ENCODE results near the gene SCAMP4. TPM values are rescaled to one million over a fixed set of nuclear protein-coding genes. Genes with fewer than 3 reads are reported as not detected.

SCAMP4 gene
- total RNA-seq, 2 donors from 2014 or later, result 56.3 to 76.5 TPM

DNA sequence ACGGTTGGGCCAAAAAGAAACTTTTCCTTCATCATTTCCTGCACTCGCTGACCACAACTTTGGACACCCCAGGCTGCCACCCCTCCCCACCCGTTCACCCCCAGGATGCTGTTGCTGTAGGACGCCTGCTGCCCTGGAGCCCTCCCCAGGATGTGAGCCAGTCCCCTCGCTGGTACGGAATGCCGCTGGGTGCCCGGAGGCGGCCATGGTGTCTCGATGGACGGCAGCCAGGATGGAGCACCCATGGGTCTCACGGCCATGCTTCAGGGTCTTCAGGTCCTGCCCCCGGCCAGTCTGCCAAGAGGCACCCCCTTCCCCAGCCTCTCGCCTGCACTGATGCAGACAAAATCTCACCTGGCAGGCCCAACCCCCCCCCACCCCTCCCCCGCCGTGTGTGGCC, 20.3 kb downstream of the SCAMP4 start:
- DNase-seq, result no peak
- intact Hi-C loops (cut with DNase I, micrococcal nuclease), result loop anchor here in 1 of 2 donors (10.0 kb wide), 1 partner anchor 709 kb away; no protein-coding TSS in a partner anchor
- ATAC-seq, result no peak

GRCh38 chr19:1929021-1929742, 24.0 kb downstream of the SCAMP4 start:
- intact Hi-C loops (cut with DNase I, micrococcal nuclease), result loop anchor here in 1 of 2 donors (10.0 kb wide), 1 partner anchor 706 kb away; no protein-coding TSS in a partner anchor
- DNase-seq, result peak; percentile 74 to 88

DNA sequence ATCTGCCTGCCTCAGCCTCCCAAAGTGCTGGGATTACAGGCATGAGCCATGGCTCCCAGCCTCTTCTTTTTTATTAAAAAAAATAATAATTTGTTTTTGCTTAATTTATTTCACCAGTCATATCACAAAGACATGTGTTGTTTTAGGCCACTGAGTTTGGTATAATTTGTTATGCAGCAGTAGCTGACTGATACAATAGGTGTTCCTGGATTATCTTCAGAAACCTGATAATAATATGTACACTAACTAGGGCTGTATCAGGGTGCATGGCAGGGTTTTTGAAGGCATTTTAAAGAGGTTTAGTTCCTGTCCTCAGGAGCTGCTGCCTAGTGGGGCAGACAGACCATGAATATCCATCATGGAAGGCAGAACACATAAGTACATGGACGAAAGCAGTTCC, 26.2 kb downstream of the SCAMP4 start:
- intact Hi-C loops (cut with DNase I, micrococcal nuclease), result loop anchor here in 1 of 2 donors (10.0 kb wide), 1 partner anchor 153 kb away; no protein-coding TSS in a partner anchor
- ATAC-seq, result no peak

More at GRCh38 chr19:1929021-1929742, 24.0 kb downstream of the SCAMP4 start:
- ATAC-seq, result peak; percentile 90

GRCh38 chr19:1932395-1932794, 27.2 kb downstream of the SCAMP4 start:
- intact Hi-C loops (cut with DNase I, micrococcal nuclease), result loop anchor here in 1 of 2 donors (10.0 kb wide), 1 partner anchor 152 kb away; no protein-coding TSS in a partner anchor
- no peak for DNase-seq
- ATAC-seq, result no peak

More for the DNA sequence above, 26.2 kb downstream of the SCAMP4 start:
- no peak for DNase-seq

GRCh38 chr19:1933244-1933643, 28.0 kb downstream of the SCAMP4 start:
- no peak for DNase-seq
- intact Hi-C loops (cut with DNase I, micrococcal nuclease), result loop anchor here in 1 of 2 donors (10.0 kb wide), 1 partner anchor 152 kb away; no protein-coding TSS in a partner anchor
- no peak for ATAC-seq

GRCh38 chr19:1933942-1934341, 28.7 kb downstream of the SCAMP4 start:
- intact Hi-C loops (cut with DNase I, micrococcal nuclease), result loop anchor here in 1 of 2 donors (10.0 kb wide), 1 partner anchor 151 kb away; no protein-coding TSS in a partner anchor
- ATAC-seq (no peak), DNase-seq (no peak)

GRCh38 chr19:1935484-1936208, 30.4 kb downstream of the SCAMP4 start:
- DNase-seq (no peak), ATAC-seq (peak; percentile 24)
- intact Hi-C loops (cut with DNase I, micrococcal nuclease), result loop anchor here in 1 of 2 donors (10.0 kb wide), 1 partner anchor 149 kb away; no protein-coding TSS in a partner anchor

- intact Hi-C loops (cut with DNase I, micrococcal nuclease), result loop anchor here in 1 of 2 donors (10.0 kb wide), 1 partner anchor 148 kb away; no protein-coding TSS in a partner anchor
- DNase-seq (no peak), ATAC-seq (no peak)
These were observed 31.2 kb downstream of the SCAMP4 start for GRCh38 chr19:1936430-1936829.

GRCh38 chr19:1936916-1937610, 31.9 kb downstream of the SCAMP4 start:
- intact Hi-C loops (cut with DNase I, micrococcal nuclease), result loop anchor here in 1 of 2 donors (10.0 kb wide), 1 partner anchor 148 kb away; no protein-coding TSS in a partner anchor
- ATAC-seq (no peak), DNase-seq (no peak)

DNA sequence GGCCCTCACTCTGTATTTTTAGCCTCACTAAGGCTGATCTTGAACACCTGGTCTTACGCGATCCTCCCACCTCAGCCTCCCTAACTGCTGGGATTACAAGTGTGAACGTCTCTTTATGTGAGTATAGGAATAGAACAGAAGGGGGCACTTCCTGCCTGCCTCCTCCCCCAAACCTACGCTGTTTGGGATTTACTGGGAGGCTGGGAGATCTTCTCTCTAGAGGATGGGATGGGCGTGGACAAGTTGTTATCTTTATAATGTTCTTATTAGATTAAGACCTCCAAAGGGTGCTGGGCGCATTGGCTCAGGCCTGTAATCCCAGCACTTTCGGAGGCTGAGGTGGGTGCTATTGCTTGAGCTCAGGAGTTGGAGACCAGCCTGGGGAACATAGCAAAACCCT, 32.9 kb downstream of the SCAMP4 start:
- ATAC-seq, result no peak
- intact Hi-C loops (cut with DNase I, micrococcal nuclease), result loop anchor here in 1 of 2 donors (10.0 kb wide), 1 partner anchor 147 kb away; no protein-coding TSS in a partner anchor
- DNase-seq, result no peak

- ATAC-seq (peak; percentile 3), DNase-seq (peak; percentile 47 to 54)
- intact Hi-C loops (cut with DNase I, micrococcal nuclease), result no loop called here
These were observed 36.2 kb downstream of the SCAMP4 start, which contains the start of gene CSNK1G2 for GRCh38 chr19:1941146-1942077. Gene CSNK1G2, plus strand, starts transcription at chr19:1941172. Its CDS starts 28,601 bp downstream, at chr19:1969773.

DNA sequence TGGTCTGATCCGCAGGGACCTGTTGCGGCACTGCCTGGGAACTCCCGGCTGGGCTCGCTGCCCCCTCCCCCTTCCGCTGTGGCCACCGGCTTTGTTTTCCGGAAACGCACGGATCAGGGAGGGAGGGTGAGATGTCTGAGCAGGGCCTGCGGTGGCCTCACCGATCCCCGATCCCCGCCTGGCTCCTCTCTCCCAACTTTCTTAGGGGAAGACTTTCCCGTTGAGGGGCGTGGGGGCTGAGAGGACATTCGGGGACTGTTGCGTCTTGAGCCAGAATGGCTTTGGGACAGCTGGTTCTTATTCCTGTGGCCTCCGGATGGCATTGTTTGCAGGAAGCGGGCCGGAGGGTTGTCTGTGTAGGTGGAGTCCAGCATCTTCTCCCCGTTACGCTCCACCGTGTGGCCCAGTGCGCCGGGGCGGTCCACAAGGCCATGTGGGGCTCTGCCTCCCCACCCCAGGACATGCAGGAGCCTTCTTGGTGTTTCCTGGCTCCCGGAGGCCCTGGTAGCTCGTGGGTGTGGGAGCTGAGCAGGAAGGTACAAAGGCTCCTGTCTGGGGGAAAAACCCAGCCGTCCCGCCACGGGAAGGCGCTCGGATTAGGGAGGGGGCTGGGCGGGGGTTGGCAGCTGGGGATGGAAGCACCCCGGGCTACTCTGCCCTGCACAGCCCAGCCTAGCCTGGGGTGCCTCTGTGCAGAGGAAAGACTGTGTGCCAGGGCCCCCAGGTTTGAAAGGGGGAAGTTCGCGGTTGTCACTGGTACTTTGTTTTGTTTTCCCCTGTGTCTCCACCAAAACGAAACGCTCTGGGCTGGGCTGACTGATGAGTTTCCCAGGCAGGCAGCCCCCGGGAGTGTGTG, 37.1 kb downstream of the SCAMP4 start:
- ATAC-seq (peak; percentile 55), DNase-seq (peak; percentile 78 to 85)
- intact Hi-C loops (cut with DNase I, micrococcal nuclease), result no loop called here

DNA sequence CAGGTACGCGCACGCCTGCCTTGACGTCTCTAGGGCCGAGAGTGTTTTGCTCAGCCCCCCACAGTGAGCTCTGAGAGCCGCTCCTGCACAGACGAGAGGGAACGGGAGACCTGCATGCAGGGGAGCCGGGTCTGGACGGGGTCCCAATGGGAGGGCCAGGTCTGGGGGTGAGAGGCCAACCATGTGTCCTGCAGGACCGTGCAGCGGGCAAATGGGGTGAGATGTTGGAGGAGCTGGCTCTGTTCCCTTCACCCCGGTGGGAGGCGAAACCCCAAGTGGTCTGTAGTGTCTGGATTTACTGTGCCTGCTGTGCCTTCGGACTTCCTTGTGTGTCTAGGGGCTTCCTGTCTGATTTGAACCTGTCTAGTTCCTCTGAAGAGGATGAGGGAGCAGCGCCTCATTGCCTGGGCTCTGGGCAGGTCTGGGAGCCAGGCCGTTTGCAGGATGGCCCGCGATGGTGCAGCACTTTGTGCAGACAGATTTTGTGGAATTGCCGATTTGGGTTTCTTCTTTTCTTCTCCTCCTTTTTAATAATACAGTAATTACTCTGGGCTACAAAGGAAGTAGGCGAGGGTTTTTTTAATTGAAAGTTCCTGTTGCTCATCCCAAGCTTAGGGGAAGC, 37.8 kb downstream of the SCAMP4 start:
- DNase-seq, result no peak
- intact Hi-C loops (cut with DNase I, micrococcal nuclease), result no loop called here
- no peak for ATAC-seq

- ATAC-seq (no peak), DNase-seq (no peak)
- intact Hi-C loops (cut with DNase I, micrococcal nuclease), result no loop called here
These were observed 38.5 kb downstream of the SCAMP4 start for GRCh38 chr19:1943661-1944087.

GRCh38 chr19:1944088-1944915, 39.1 kb downstream of the SCAMP4 start:
- peak in 1 of 2 donors; percentile 40 for DNase-seq
- intact Hi-C loops (cut with DNase I, micrococcal nuclease), result no loop called here

More at GRCh38 chr19:1944088-1944915, 39.1 kb downstream of the SCAMP4 start:
- no peak for ATAC-seq

Measured in left colon (tissue), 2 donors.